RPMI8226 (cell line): ENCODE results near the gene TMEM229B.

Experiments used
- DNase-seq: peaks from one replicate; pipeline ENCODE4 v3.0.0-alpha.2; 2015

Gene TMEM229B

DNA sequence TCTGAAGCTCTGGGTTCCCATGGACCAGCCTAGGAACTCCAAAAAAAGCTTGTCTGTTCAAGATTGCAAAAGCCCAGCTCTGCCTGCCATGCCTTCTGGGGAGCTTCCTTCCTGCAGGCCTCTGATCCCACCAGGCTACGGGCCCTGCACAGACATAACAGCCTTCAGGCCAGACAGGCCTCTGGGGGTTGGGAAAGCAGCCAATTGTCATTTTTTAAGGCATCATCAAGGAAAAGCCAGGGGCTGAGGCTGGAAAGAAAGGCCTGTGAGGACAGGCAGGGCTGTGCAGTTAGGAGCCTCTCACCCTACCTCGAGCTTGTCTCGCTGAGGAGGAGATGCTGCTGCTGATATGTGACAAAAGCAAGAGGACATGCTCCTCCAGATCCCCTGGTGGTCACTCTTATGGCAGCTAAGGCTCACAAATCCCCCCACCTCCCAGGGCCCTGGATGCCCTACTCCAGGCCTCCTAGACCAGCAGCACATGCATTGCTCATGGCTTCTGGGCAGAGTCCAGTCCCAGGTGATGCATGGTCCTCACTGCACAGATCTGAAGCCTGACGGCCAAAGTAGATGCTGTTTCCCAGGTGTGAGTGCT, 2.9 kb downstream of the TMEM229B start:
- DNase-seq: no peak

DNA sequence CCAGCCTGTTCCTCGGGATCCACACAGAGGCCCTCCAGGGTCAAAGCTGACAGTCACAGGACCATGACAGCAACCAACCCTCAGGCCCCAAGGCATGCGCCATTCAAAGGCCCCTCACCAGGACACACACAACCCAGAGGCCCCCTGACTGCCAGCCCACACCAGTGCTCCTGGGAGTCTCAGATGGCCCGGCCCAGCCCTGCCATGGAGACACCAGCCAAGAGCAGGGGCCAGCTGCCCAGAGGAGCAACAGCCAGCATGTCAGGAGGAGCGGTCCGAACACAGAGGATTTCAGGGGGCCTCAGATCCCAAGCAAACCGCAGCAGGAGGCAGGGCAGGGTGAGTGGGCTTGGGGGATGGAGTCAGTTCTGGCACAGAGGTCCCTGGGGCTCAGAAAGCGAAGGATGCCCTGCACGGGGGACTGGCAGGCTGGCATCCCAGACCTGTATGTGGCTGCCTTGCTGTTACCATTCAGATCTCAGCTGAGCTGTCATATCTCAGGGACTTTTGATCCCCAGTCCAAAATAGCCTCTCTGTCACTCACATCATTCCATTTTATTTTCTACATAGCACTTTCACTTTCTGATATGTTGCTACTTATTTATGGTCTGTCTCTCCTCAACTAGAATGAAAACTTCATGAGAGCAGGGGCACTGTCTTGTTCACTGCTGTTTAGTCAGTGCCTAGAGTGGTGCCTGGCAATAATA, 4.8 kb downstream of the TMEM229B start:
- no peak for DNase-seq

DNA sequence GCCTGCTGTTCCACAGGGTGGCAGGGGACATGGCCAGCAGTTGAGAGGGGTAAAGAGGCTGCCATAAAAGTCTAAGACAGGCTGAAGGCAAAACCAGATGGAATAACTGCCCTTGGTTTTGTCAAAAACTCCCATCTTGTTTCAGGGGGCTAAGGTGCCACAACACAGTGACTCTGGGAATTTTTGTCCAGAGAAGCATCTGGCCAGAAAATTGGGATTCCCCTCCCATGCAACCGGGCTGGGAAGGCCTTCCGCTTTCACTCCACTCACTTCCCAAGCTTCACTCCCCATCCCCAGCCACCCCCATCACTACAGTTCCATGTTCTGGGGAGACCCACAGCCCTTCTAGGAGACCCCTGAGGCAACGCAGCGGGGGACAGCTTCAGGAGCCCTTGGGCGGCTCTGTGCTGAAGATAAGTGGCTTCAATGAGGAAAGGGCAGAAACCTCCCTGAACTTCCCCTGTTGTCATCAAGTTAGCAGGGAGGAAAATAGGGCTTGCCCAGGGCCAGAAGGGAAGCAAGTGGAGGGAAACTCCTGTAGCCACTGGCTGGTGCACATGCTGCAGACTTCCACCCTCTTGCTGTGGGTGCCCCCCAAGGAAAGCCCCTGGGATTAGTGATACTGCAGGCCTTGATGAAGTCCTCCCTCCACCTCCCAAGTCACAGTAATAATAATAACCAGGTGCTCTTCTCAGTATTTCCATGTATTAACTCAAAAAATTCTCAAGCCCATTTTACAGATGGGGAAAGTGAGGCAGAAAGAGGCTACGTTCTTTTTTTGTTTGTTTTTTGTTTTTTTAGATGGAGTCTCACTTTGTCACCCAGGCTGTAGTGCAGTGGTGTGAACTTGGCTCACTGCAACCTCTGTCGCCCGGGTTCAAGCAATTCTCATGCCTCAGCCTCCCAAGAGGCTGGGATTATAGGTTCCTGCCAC, 6.0 kb downstream of the TMEM229B start:
- no peak for DNase-seq

DNA sequence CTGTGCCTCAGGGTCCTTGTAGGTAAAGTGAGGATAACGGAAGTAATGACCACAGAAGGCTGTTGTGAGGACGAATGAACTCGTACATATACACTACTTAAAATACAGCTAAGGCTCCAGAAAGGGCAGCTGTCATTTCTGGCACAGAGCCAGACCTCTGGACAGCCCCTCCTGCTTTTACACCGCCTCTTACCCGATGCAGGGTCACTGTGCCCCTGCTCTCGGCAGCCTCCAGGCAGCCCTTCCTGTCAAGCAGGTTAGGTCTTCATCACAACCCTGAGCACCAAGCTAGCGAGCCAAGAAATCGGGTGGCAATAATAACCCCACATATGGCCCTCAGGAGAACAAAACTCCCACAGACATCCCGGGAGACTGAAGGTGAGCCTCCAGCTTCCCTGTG, 8.5 kb downstream of the TMEM229B start:
- DNase-seq: peak; percentile 23

DNA sequence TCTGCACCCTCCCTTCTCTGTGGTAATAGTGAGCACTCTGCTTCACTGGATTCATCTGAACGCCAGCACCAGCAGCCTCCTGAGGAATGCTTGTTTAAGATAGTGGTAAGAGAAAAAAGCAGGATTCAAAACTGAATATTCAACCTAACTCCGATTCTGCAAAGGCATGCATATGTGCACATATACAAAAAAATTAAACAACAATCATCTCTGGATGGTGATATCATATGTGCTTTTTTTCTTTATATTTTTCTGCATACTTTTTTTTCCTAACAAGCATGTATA, 9.8 kb downstream of the TMEM229B start:
- no peak for DNase-seq

DNA sequence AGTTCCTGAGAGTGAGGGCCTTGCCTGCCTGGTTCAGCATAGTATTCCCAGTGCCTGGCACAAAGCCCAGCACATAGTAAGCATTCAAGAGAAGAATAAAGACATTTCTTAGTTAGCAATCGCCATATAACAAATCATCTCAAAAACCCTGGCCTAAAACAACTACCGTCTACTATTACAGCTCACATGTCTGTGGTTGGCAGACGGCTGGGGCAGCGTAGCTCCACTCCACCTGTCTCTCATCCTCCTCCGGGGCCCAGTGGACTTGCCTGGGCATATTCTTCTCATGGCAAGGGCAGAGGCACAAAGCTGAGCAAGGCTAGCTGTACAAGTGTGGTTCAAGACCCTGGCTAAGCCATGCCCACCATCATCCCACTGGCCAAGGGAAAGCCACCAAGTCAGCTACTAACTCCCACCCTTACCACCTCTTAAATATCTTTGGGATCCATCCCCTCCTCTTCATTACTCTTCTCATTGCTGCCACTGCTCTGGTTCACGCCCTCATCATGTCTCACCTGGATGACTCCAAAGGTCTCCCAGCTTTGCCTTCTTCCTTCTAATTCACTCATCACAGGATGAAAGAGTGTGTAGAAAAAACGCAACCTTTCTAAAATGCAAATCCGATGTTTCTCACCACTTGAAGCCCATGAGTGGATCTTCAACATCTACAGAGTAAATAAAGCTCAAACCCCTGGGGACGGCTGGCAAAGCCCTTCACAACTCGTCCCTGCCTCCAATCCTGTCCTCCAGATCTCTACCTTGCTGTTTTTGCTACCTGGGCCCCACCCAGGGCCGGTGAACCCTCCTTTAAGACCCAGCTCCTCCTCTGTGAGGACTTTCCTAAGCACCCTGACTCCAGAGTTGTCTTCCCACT, 10.4 kb downstream of the TMEM229B start:
- no peak for DNase-seq

DNA sequence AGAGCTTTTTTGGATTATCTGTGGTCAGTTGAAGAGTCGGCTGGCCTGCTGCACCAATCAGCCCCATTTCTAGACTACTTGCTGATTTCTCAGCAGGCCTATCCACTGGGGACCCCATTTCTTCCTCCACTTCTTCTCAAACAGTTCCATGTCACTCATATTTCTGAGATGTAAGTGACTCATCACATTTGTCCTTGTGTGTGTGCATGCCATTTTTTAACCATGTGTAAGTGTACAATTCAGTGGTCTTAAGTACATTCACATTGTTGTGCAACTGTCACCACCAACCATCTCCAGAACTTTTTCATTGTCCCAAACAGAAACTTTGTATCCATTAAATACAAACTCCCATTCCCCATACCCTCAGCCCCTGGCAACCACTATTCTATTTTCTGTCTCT, 14.2 kb downstream of the TMEM229B start:
- DNase-seq: no peak

DNA sequence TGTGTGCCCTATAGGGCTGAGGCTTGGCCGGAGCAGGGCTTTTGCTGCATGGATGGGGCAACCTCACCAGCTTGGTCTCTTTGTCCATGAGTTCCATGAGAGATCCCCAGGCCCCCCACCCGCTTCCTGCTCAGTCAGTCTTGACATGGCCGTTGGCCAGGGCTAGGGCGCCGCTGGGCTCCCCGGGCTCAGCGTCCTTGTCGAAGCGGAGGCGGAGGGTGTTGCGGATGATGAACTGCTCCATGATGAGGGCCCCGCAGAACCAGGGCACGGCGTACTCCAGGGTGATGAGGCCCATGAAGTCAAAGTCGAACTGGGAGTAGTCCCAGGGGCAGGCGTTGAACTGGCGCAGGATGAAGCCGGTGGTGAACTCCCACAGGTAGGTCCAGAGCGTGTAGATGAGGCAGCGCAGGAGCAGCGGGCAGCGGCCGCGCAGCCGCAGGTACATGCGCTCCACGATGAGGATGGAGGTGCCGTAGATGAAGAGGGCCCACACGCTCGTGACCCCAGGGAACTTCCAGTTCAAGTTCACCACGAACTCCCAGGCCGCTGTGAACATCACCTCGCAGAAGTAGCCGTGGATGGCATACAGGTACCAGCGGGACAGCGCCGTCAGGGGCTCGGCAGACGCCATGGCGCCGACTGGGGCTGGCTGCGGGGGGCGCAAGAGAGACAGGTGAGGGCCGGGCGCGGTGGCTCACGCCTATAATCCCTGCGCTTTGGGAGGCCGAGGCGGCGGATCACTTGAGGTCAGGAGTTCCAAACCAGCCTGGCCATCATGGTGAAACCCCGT, 15.0 kb downstream of the TMEM229B start:
- no peak for DNase-seq

DNA sequence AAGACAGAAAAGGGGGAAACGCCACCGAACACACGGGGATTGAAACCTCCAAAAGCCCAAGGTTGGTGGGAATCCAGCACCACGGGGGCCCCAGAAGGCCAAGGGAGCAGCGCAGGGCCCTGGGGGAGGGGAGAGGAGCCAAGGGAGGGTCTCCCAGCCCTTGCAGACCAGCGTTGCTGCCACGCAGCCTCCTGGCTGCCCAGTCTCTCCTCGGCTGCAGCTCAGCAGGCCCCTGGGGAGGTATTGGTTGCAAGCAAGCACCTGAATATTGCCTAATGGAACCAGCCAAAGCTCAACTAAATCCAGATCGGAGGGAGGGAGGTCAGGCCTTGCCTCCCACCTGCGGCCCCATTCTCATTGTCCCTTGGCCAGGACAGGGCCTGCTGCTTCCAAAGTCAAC, 15.8 kb downstream of the TMEM229B start:
- DNase-seq: no peak

DNA sequence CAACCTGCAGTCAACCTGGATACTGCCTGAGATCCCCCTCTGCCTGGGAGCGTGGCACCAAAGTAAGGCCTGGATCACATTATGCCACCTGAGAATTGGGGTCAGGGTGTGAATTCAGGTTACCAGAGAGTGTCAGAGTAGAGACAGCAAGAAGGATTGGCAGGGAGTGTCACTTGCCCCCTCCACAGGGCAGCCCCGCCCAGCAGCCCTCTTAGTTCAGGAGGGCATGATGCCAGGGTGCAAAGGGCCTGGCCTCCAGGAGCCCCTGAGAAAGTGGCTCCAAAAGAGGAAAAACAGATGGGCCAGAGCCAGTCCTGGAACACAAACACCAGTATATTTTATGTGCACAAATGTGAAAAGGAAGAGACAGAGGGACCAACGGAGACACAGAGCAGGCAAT, 18.6 kb downstream of the TMEM229B start:
- DNase-seq: no peak

DNA sequence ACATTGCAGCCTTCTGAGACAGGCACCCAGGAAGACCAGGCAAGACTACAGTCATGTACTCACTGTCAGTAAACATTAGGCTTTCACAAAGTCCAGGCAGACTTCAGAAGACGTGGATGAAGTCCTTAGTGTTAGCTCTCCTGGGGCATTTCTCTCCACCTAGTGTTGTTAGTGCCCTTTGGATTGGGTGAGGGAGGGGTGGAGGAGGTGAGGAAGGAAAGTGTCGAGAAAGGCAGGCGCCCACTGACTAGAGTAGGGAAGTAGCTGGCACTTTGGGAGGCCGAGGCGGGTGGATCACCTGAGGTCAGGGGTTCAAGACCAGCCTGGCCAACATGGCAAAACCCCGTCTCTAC, 20.2 kb downstream of the TMEM229B start:
- no peak for DNase-seq

DNA sequence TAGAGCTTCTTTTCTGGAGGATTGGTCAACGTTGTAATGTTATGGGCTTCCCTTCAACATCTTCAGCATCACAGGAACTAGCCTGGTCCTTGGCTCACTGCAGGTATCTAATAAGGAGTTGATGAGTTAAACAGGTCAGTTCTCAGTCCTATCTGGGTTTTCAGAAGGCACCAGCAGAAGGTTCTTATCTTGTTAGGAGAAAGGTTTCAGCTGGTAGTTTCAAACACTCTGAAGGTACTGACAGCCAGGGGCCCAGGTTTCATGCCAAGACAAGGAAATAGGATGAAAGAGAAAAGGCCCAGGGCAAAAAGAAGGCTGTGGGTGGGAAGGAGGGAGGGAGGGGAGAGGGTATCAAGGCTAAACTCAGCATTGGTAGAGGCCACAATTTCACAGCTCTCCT, 21.4 kb downstream of the TMEM229B start:
- no peak for DNase-seq

DNA sequence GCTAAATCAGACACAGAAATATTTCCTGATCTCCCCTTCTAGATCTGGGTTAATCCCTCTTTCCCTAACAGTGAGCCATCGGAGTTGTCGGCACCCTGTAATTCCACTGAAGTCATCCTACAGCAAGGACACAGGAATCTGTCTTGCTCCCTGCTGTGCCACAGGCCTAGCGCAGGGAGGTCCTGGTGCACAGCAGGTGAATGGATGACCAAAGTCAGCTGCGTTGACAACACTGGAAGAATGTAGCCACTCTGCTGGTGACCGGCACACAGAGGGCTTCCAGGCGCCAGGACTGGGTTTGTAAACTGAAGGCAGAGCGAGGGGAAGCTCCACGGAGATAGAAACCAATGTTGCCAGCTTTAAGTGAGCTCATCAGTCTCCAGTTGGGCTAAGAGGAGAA, 23.6 kb downstream of the TMEM229B start:
- DNase-seq: no peak

DNA sequence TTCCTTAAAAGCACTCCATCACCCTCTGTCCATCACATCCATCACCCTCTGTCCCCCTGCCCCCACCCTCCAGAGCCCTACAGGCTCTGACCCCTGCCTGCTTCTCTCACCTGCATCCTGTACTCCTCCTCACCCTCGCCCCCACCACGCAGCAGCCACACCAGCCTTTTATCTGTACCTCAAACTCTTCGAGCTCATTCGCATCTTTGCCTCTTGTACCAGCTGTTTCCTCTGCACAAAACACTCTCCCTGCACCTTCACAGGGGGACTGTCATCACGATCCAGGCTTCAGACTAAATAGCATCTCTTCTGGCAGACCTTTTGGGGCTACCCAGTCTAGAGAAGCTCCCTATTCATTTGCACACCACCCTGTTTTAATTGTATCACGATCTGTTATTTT, 24.1 kb downstream of the TMEM229B start:
- no peak for DNase-seq

DNA sequence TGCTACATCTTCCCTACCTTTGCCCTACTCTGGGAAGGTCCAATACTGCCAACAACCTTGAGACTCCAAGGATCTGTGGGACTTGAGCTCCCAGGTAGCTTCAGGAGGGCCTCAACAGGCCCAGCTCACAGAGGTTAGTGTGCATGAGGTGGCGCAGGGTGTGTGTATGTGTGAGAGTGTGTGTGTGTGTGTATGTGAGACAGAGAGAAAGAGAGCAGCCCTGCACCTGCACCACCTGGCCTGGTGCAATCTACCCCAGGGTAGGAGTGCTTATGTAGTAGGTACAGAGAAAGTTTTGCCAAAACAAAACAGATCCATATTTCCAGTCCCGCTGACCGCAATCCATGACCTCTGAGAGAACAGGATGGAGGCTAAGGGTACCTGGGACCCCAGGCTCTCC, 24.6 kb downstream of the TMEM229B start:
- no peak for DNase-seq

DNA sequence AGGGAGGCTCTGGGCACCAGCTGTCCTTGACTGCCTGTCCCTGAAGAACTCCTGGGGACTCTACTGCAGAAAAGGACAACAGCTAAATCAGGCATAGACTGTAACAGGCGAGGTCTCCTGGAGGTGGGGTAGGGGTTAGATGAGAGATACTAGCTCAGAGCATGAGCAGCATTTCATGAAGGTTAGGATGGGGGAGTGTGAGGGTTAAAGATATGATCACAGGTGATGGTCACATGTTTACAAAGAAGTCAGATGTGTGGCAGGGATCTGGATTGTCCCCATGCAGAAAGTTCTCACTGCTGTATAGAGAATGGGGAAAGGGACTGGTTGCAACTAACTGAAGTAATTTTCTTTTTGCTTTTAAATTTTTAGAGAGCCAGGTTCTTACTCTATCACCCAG, 26.5 kb downstream of the TMEM229B start:
- DNase-seq: no peak

DNA sequence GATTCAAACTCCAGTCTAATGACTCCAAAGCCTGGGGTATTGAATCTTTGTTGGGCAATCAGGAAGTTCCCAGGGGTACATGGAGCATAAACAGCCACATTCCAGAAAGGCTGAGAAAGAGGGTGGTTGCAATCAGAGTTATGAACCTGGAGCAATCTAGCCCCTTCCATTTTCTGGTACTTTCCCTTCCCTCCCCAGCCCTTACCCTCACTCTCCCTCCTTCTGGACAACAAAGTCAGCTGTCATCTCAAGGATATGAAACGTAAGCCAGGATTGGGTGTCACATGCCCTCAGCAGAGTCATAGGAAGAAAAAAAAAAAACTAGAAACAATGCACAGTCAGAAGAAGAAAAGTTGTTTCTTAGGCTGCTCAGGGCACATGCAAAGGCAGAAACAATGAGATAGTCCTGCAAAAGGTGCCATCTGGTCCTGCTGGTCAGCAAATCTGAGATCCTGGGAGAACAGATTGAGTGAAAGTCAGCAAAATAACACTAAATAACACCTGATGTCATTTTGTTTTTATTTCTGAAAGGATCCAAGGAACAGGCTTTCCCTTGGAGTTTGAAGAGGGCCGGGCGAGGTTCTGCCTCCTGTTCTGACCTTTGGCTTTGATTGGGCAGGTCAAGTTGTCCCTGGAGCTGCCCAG, 27.1 kb downstream of the TMEM229B start:
- DNase-seq: no peak

DNA sequence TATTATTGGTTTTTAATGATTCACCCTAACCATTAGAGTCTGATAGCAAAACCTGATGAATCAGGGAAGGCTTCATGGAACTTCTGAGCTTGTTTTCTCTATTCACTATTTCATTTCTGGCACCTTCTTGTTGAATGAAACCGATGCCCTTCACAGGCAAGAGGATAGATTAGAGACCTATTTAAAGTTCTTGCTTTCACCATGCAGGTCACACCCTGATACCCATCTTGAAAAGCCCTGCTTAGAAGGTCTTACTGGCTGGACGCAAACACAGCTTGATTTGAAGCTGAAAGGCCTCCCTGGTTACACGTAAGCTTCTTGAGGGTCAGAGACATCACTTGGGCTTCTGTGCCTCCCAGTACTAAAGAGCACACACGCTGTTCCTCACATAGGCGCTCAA, 29.2 kb downstream of the TMEM229B start:
- DNase-seq: no peak

DNA sequence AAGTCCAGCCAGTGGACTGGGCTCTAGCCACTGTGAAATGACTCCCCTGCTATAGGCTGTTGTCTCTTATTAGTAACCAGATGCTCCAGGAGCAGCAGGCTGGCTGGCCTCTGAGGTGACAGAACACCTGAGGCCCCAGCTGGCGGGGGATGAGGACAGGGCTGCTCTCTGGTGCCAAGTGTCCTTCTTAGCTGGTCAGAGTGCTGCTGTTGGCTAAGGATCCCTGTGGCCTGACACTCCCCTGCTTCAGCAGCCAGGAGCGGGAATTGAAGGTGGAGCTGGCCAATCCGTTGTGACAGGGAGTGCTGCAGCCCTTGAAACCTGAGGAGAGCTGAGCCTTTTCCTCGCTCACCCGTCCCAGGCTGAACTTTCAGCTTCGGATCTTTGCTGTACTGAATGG, 30.7 kb downstream of the TMEM229B start:
- DNase-seq: peak; percentile 5

DNA sequence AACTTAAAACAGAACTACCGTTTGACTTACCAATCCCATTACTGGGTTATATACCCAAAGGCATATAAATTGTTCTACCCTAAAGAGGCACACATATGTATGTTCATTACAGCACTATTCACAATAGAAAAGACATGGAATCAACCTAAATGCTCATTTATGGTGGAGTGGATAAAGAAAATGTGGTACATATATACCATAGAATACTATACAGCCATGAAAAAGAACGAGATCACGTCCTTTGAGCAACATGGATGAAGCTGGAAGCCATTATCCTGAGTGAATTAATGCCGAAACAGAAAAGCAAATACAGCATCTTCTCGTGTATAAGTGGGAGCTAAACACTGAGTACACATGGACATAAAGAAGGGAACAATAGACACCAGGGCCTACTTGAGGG, 31.8 kb downstream of the TMEM229B start:
- DNase-seq: no peak

DNA sequence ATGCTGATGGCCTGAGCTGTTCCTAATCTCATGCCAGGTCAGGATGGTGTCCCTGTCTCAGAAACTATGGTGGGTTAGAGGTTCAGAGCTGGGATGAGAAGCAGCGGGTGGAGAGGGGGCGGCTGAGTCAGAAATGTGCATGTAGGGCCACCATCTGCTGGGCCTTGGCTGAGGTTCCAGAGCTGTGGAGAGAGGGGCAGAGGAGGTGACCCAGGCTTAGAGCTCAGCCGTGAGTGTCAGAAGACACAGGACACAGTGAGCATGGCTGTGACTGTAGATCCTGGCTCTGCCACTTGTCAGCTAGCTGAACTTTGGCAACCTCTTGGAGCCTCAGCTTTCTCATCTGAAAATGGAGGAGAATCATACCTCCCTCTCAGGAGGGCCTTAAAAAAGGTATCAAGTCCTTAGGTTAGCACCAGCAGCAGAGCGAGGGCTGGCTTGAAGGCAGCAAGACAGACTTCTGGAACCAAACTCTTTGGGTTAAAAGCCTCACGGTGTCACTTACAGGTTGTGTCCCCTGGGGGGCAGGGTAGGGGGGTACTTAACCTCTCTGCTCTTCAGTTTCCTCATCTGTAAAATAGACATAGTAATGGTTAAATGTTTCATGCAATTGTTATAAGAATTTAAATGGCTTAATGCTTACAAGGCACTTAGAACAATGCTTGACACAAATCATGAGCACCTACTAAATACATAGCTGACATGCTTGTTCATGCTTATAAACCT, 34.8 kb downstream of the TMEM229B start:
- DNase-seq: no peak
